NCI-H226 (cell line): ENCODE data around the gene KRTAP10-7.
"Not testable (repeated sequence)": the region's sequence is repeated elsewhere in the genome, so short reads cannot be mapped to it uniquely, and the experiment has no call there.

Experiments
- DNase-seq: peaks from one replicate; pipeline ENCODE4 v3.0.0-alpha.2; 2015

KRTAP10-7 gene

DNA sequence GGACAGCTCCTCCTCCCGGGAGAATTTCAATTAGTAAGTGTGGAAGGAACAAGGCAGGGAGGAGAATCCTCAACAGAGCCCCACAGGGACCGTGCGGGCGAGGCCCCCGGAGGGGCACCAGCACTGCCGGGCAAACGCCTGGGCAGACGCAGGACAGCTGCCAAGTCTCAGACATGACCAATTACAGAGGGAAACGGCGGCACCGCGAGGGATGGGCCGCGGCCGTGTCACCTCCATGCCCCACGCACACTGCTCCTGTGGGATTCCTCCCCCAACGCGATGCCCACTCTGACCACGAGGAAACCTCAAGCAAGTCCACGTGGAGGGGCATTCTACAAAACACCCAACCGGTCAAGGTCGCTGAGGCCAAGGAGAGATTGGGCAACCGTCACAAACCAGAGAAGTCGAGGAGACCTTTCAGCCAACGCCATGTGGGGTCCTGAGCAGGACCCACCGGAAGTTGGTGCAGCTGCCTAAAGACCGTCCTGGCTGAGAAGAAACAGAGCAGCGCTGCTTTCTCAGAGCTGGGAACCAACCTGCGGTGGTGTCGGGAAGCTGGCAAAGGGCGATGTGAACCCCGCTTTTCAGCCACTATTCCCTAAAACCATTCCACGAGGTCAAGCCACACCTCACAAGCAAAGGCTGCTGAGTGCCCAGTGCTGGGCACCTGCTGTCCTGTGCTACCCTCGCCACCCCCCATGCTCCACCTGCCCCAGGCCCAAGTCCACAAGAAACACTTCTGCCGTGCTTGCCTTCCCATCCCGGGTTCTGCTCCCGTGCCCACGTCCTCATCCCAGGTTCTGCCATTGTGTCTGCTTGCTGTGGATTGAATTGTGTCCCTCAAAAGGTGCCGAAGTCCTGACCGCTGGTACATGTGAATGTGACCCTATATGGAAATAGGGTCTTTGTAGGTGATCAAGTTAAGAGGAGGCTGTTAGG lies 28.3 kb upstream of the KRTAP10-7 start:
- DNase-seq: no peak

GRCh38 chr21:44572959-44573583 lies 27.3 kb upstream of the KRTAP10-7 start:
- no peak for DNase-seq

- not testable (repeated sequence) for DNase-seq
Observed at GRCh38 chr21:44573630-44574456, 26.6 kb upstream of the KRTAP10-7 start, which contains the start of gene KRTAP10-4. Gene KRTAP10-4 (plus strand): TSS chr21:44573729. CDS start chr21:44573759, 30 bp downstream.

- no peak for DNase-seq
Observed at GRCh38 chr21:44574457-44575306, 25.7 kb upstream of the KRTAP10-7 start.

GRCh38 chr21:44575307-44576024 lies 24.9 kb upstream of the KRTAP10-7 start:
- no peak for DNase-seq

DNA sequence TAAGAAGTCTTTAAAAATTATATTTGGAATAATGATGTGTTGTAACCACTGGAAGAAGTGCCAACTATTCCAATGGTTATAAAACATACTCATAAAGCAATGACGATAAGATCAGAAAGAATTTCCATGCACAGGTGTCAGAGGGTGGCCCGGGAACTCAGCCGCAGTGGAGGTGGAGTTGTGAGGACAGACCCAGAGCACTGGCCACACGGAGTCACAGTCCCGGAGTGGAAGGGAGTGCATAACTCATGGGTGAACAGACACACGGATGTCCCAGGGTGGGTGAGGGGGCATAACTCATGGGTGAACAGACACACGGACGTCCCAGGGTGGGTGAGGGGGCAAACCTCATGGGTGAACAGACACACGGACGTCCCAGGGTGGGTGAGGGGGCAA lies 24.4 kb upstream of the KRTAP10-7 start:
- DNase-seq: no peak

GRCh38 chr21:44578371-44579055 lies 21.9 kb upstream of the KRTAP10-7 start:
- no peak for DNase-seq

DNA sequence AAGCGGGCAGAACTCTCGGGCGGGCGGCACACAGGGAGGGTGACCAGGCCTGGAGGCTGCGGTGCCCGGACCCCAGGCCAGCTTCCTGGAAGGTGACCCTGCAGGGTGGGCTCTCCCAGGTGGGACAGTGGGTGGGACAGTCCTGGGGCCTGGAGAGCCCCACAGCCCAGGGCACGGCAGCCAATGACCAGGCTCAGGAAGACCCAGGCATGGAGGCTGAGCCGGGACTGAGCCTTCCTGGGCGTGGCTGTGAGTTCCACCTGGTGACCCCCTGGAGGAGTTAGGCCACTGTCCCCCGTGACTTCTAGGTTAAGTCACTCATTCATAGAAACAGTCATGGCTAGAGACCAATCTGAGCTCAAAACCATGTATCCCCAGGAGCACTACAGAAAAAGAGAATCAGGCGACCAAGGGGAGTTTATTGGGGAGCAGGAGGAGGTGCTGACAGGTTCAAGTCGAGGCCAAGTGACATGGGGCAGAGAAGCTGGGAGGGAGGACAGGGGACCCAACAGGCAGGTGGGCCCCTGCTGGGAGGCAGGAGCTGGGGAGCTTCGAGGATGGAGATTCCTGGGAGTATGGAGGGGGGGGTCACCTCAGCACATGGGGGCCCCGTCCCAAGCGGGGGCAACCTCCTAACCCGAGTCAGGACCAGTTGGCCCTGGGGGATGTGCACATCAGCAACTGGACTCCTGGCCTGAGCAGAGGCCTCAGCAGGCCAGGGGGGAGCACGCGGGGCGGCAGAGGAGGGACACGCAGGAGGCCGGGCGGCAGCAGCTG lies 21.2 kb upstream of the KRTAP10-7 start:
- no peak for DNase-seq

DNA sequence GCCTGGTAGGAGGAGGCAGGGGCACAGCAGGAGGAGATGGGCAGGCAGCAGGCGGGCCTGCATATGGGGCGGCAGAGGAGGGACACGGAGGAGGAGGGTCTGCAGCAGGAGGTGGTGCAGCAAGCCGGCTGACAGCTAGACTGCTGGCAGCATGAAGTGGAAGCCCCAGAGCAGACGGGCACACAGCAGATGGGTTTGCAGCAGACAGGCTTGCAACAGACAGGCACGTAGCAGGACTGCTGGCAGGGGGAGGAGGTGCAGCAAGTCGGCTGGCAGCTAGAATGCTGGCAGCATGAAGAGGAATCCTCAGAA lies 20.6 kb upstream of the KRTAP10-7 start:
- DNase-seq: no peak

- DNase-seq: not testable (repeated sequence)
Observed at GRCh38 chr21:44580231-44580821, 20.1 kb upstream of the KRTAP10-7 start, which contains the start of gene KRTAP10-5. Gene KRTAP10-5 (minus strand): TSS chr21:44580604. CDS start chr21:44580578, 26 bp downstream.

GRCh38 chr21:44581158-44581557 lies 19.2 kb upstream of the KRTAP10-7 start:
- DNase-seq: no peak

- DNase-seq: no peak
Observed at GRCh38 chr21:44582055-44582454, 18.3 kb upstream of the KRTAP10-7 start.

- no peak for DNase-seq
Observed at GRCh38 chr21:44583089-44583799, 17.2 kb upstream of the KRTAP10-7 start.

GRCh38 chr21:44583800-44584147 lies 16.6 kb upstream of the KRTAP10-7 start:
- DNase-seq: no peak

DNA sequence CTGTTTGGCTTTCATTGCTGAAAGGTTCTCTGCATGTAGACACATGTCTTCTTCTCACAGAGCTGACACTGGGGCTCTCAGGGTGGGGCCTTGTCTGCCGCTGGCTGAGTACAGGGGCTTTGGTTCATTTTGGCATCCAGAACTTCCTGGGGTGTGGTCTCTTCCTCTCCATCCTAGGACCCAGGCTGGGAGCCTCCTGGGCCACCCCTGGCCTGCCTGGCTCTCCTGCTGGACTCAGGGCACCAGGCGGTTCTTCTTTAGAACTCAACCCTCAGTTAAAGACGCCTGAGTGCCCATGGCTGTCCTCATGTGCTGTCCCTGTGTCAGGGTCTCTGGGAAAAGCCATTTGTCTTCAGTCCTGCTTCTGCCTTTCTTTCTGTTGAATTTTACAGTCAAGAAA lies 14.5 kb upstream of the KRTAP10-7 start:
- DNase-seq: no peak

DNA sequence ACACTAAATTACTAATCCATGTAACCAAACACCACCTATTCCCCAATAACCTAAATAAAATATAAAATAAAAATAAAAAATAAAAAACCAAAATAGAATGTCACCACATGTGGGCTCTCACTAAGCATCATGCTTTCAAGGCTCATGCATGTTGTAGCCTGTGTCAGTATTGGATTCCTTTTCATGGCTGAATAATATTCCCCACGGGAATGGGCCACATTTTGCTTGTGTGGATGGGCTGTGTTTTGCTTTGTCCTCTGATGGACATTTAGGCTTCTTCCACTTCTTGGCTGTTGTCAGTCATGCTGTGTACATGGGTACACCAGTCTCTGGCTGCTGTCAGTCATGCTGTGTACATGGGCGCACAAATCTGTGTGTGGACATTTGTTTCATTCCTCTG lies 11.3 kb upstream of the KRTAP10-7 start:
- DNase-seq: no peak

DNA sequence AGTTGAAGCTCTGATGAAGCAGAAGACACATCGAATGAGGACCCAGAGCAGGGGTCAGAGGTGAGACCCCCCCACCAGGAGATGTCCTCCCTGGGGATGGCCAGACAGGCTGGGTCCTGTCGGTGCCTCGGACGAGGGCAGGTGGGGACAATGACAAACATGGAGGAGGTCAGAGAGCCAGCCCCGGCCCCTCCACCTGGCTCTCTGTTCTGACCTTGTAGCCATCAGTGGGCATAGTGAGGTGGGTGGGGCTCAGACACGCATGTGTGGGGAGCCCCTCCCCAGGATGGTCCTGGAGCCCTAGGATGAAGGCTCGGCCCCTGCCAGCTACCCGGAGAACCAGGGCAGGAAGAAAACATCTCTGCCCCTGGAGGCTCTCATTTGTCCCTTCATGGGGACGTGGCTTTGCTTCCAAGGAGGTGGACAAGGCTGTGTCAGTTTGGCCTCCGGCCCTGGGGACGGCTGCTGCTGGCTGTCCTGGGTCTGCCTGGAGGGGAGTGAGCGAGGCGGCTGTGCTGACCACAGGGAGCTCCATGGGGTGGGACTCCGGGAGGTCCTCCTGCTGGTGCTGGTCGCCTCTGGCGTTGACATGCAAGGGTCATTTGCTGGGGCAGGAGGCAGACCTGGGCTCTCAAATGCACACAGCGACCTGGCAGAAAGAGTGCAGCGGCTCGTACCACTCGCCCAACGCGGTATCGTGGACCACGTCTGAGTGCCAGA lies 10.7 kb upstream of the KRTAP10-7 start:
- DNase-seq: no peak

- DNase-seq: no peak
Observed at GRCh38 chr21:44590311-44590721, 10.1 kb upstream of the KRTAP10-7 start.
